GM12873 (cell line): ENCODE measurements around the gene GAL3ST2.

Experiments used
- CTCF ChIP-seq: IDR thresholded peaks from 2 replicates; pipeline ENCODE4 v1.5.1; 2012; ENCODE audit warnings: low read depth, mild to moderate bottlenecking, moderate library complexity, low read length, control low read depth; ENCODE audit not compliant: insufficient read depth; ENCODE audit errors: missing control alignments

Gene GAL3ST2

DNA sequence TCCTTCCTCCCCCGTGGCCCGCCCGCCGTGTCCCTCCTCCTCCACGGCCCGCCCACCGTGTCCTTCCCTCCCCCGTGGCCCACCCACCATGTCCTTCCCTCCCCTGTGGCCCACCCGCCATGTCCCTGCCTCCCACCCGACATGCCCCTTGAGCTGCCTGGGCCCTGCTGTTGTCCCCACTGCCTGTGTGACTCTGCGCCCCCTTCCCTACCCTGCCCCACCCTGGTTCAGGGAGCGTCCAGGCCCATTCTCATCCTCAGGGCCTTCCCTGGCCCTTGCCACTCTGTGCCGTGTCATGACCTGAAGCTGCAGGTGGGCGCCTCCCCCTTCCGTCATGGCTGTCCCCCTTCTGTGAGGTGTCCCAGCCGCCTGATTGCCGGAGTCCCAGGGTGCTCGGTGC, 21.5 kb upstream of the GAL3ST2 start:
- TF ChIP-seq CTCF = no peak

- TF ChIP-seq CTCF = no peak
These were observed 20.8 kb upstream of the GAL3ST2 start for GRCh38 chr2:241755777-241756176.

DNA sequence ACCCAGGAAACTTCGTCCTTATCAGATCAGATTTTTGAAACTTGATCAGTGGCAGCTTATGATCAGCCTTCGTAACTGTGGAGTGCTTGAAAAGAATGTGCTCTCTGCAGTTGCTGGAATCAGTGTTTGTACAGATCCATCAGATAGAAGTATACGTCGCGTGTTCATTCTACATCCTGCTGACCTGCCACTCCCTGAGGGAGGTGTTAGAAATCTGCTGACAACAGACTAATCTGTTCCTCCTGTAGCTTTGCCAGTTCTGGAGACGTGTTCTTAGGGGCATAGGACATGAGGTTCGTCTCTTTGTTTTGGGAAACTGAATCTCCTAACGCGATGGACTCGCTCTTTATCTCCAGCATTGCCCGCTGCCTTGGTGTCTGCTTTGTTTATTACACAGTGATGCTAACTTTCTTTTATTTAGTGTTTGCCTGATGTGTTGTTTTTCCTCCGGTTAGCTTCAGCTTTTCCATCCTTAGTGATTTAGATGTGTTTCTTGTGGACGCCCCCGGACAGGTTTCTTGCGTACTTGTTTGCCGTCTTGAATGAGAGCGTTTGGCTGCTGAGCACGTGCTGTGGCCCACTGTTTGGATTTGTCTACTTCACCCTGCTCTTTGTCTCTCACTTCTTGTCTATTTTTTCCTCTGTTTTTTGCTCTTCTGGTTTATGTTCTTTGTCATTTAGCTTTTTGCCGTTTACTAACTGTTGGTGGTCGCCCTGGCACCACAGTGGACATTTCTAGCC, 17.4 kb upstream of the GAL3ST2 start:
- no peak for TF ChIP-seq CTCF

DNA sequence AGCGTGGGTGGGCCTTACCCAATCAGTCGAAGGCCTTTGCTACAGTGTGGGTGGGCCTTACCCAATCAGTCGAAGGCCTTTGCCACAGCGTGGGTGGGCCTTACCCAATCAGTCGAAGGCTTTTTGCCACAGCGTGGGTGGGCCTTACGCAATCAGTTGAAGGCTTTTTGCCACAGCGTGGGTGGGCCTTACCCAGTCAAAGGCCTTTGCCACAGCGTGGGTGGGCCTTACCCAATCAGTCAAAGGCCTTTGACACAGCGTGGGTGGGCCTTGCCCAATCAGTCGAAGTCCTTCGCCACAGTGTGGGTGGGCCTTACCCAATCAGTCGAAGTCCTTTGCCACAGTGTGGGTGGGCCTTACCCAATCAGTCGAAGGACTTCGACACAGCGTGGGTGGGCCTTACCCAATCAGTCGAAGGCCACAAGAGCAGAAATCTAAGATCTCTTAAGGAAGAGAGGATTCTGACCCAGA, 16.3 kb upstream of the GAL3ST2 start:
- TF ChIP-seq CTCF = no peak

- no peak for TF ChIP-seq CTCF
These were observed 14.2 kb upstream of the GAL3ST2 start for GRCh38 chr2:241762321-241762932.

DNA sequence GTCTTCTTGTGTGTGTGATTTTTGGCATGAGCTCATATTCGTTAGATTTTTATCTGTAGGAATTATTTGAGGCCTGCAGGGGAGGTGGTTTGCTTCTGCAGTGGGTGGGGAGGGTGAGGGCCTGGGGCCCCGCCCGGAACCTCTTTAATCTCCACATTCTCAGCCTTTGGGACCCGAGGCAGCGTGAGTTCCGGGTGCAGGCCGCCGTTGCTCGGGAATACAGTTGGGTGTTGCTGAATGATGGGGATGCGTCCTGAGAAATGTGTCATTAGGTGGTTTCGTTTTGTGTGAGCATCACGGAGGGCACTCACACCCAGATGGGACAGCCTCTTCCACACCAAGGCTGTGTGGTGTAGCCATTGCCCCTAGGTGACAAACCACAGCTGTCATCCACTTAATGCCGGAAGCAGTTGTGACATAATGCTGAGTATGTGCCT, 13.7 kb upstream of the GAL3ST2 start:
- no peak for TF ChIP-seq CTCF

DNA sequence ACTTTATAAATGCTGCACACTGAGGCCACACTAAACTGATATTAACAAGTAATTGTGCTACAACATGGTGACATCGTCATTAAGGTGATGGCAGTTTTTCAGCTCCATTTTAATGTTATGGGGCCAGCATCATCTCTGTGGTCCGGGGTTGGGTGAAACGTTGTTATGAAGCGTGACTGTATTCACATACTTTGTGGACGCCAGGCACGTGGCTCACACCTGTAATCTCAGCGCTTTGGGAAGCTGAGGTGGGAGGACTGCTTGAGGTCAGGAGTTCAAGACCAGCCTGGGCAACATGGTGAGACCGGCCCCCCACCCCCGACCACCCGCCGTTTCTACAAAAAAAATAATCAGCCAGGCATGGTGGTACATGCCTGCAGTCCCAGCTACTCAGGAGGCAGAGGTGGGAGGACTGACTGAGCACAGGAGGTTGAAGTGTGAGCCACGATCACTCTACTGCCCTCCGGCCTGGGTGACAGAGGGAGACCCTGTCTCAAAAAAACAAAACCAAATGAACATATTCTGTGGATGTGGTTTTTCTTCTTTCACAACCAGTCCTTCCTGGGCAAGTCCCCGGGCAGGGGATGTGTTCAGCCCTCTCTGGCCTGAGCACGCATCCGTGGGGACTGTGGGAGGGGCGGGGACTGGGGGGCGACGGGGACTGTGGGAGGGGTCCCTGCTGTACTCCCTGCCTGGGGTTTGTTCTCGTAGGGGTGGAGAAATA, 12.9 kb upstream of the GAL3ST2 start:
- no peak for TF ChIP-seq CTCF
